Osteoblast (primary cell): Measurements from ENCODE around the gene MAGEB5. TPM values are rescaled to one million over a fixed set of nuclear protein-coding genes. Genes with fewer than 3 reads are reported as not detected.

ENCODE experiments used
- DNase-seq: peaks from one replicate; pipeline ENCODE4 v3.0.0; 2011; ENCODE audit warnings: low spot score, mixed read lengths; ENCODE audit not compliant: insufficient read length; ENCODE audit errors: missing footprints
- H2AFZ ChIP-seq: 2 replicates; pipeline ENCODE4 v1.6.0; 2011; ENCODE audit warnings: mild to moderate bottlenecking, low read length
- H3K27ac ChIP-seq: 2 replicates; pipeline ENCODE4 v1.5.1; 2011; ENCODE audit warnings: mild to moderate bottlenecking, low read depth, low read length, moderate library complexity
- H3K27me3 ChIP-seq: 2 replicates; pipeline ENCODE4 v1.6.0; 2012; ENCODE audit warnings: mild to moderate bottlenecking, control low read depth, inconsistent platforms, low read length, moderate library complexity; ENCODE audit not compliant: insufficient read depth
- H3K36me3 ChIP-seq: 2 replicates; pipeline ENCODE4 v1.5.1; 2011; ENCODE audit warnings: mild to moderate bottlenecking, low read length, control low read depth, moderate library complexity; ENCODE audit not compliant: insufficient read depth
- H3K4me1 ChIP-seq: 2 replicates; pipeline ENCODE4 v1.5.1; 2011; ENCODE audit warnings: mild to moderate bottlenecking, low read length, control low read depth, moderate library complexity; ENCODE audit not compliant: insufficient read depth
- H3K4me2 ChIP-seq: 2 replicates; pipeline ENCODE4 v1.6.0; 2011; ENCODE audit warnings: mild to moderate bottlenecking, low read length; ENCODE audit not compliant: insufficient read depth
- H3K4me3 ChIP-seq: fragments of 200-600 bp; sonication (generic); 3 replicates; pipeline ENCODE4 v1.5.1; 2012; ENCODE audit warnings: mild to moderate bottlenecking, low read length, inconsistent platforms; ENCODE audit not compliant: insufficient read depth
- H3K79me2 ChIP-seq: 2 replicates; pipeline ENCODE4 v1.6.0; 2012; ENCODE audit warnings: mild to moderate bottlenecking, low read length, control low read depth, inconsistent platforms; ENCODE audit not compliant: insufficient read depth
- H3K9me3 ChIP-seq: 2 replicates; pipeline ENCODE4 v1.5.1; 2011; ENCODE audit warnings: low read depth, low read length, control low read depth
- H4K20me1 ChIP-seq: 2 replicates; pipeline ENCODE4 v1.6.0; 2012; ENCODE audit warnings: mild to moderate bottlenecking, low read length, control low read depth; ENCODE audit not compliant: insufficient read depth
- total RNA-seq: library from RNA; depleted of rRNA; stranded (reverse); fragments of >200 nt; gene quantifications from 2 replicates; pipeline ENCODE4 v1.2.3, GENCODE V29; 2012
- TF ChIP-seq, protein P1 (sequence below): IDR thresholded peaks from 2 replicates; pipeline ENCODE4 v1.5.1; 2011; ENCODE audit warnings: mild to moderate bottlenecking, low read depth, low read length, moderate library complexity; ENCODE audit errors: extremely low read depth

The MAGEB5 gene
- total RNA-seq, 1 donor, result not detected

DNA sequence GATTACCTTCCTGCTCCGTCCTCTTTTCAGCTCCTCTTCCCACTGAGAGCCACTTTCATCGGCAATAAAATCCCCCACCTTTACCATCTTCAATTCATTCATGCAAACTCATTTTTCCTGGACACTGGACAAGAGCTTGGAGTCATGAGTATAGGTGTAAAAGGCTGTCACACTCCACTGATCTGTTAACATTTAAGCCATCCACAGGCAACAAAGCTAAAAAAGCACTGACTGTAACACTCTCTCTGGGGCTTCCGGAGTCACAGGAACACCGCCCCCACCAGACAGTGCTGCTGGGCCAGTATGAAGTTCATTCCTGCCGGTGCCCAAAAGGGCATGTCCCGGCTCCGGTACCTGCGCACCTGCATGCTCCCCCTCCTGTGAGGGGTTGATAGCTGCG, 38.5 kb downstream of the MAGEB5 start:
- no peak overlapping the region for H3K27ac ChIP-seq
- no peak overlapping the region for H3K4me3 ChIP-seq
- no peaks in the 10 kb centered on the region for H3K27me3 ChIP-seq
- DNase-seq, result no peak
- H4K20me1 ChIP-seq, result no peaks in the 10 kb centered on the region
- no peak overlapping the region for H2AFZ ChIP-seq
- H3K4me2 ChIP-seq, result no peak overlapping the region
- H3K9me3 ChIP-seq, result peaks cover 4% of the 10 kb centered on the region
- H3K4me1 ChIP-seq, result no peaks in the 10 kb centered on the region
- no peaks in the 10 kb centered on the region for H3K36me3 ChIP-seq
- TF ChIP-seq, protein P1, sequence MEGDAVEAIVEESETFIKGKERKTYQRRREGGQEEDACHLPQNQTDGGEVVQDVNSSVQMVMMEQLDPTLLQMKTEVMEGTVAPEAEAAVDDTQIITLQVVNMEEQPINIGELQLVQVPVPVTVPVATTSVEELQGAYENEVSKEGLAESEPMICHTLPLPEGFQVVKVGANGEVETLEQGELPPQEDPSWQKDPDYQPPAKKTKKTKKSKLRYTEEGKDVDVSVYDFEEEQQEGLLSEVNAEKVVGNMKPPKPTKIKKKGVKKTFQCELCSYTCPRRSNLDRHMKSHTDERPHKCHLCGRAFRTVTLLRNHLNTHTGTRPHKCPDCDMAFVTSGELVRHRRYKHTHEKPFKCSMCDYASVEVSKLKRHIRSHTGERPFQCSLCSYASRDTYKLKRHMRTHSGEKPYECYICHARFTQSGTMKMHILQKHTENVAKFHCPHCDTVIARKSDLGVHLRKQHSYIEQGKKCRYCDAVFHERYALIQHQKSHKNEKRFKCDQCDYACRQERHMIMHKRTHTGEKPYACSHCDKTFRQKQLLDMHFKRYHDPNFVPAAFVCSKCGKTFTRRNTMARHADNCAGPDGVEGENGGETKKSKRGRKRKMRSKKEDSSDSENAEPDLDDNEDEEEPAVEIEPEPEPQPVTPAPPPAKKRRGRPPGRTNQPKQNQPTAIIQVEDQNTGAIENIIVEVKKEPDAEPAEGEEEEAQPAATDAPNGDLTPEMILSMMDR, result no peak
- H3K79me2 ChIP-seq, result no peaks in the 10 kb centered on the region

- Histone ChIP-seq H3K4me3 (no peak overlapping the region), H4K20me1 (no peaks in the 10 kb centered on the region), H3K4me2 (no peak overlapping the region), H3K27ac (no peak overlapping the region), H3K79me2 (no peaks in the 10 kb centered on the region), H2AFZ (no peak overlapping the region), H3K27me3 (no peaks in the 10 kb centered on the region), H3K4me1 (no peaks in the 10 kb centered on the region), H3K9me3 (no peaks in the 10 kb centered on the region), H3K36me3 (no peaks in the 10 kb centered on the region)
- peak; percentile 73 for DNase-seq
- TF ChIP-seq, protein P1, result no peak
Observed at GRCh38 chrX:26262121-26262523, 46.2 kb downstream of the MAGEB5 start.

Other genes starting within 250 kb of the MAGEB5 start
- gene MAGEB18, start 77.8 kb upstream of the MAGEB5 start, total RNA-seq, result not detected in 2 replicates
- not detected in 2 replicates for gene MAGEB6B, start 55.6 kb upstream of the MAGEB5 start, total RNA-seq
- not detected in 2 replicates for gene MAGEB6, start 23.7 kb upstream of the MAGEB5 start, total RNA-seq